A549 (cell line): ENCODE data around the gene EPHB6. TPM values are rescaled to one million over a fixed set of nuclear protein-coding genes. Genes with fewer than 3 reads are reported as not detected.

Experiments
- ATAC-seq, 2 experiments: fragments of 200-7000 bp in 1 of 2; fragments of >200 bp in 1 of 2; cut with Nextera tagmentation in 1 of 2; cut with Tn5 transposase in 1 of 2; 3 replicates each; pipeline versions ENCODE4 v1.8.0 to v1.9.1; 2018 to 2020; ENCODE audit warnings: mild to moderate bottlenecking in 1 of 2, moderate library complexity in 1 of 2
- CTCF ChIA-PET: fragments of 300-600 bp; sonication (Branson Sonifier 250); formaldehyde crosslinking; extraction: SDS; loops from one replicate; lab custom pipeline; 2021; ENCODE audit warnings: antibody characterized with exemption, inconsistent platforms; lab: Yijun Ruan, JAX
- POLR2A ChIA-PET: fragments of 350-600 bp; formaldehyde crosslinking; extraction: SDS; loops from one replicate; lab custom pipeline; 2021; ENCODE audit warnings: antibody characterized with exemption, inconsistent platforms; lab: Yijun Ruan, JAX
- DNase-seq, 2 experiments: peaks; one replicate each; pipeline versions ENCODE4 v3.0.0 to v3.0.0-alpha.2; 2011 to 2016; ENCODE audit warnings: low read depth in 1 of 2, low spot score in 1 of 2
- FAIRE-seq: peaks from 2 replicates; lab custom pipeline; 2011; peaks lifted over from hg19 to GRCh38; lab: Jason Lieb, UNC
- H3K27ac ChIP-seq, 2 experiments: fragments of >200 bp; sonication (Bioruptor Twin); formaldehyde crosslinking; 3 replicates each; pipeline ENCODE4 v1.5.1; 2016 to 2017
- H3K4me1 ChIP-seq: fragments of >200 bp; sonication (Bioruptor Twin); formaldehyde crosslinking; 3 replicates; pipeline ENCODE4 v1.6.1; 2016
- H3K4me2 ChIP-seq: fragments of >200 bp; sonication (Bioruptor Twin); formaldehyde crosslinking; 3 replicates; pipeline ENCODE4 v1.6.1; 2016
- H3K4me3 ChIP-seq: fragments of >200 bp; sonication (Bioruptor Twin); formaldehyde crosslinking; 3 replicates; pipeline ENCODE4 v1.5.1; 2016
- H3K9me3 ChIP-seq: fragments of >200 bp; sonication (Bioruptor Twin); formaldehyde crosslinking; 3 replicates; pipeline ENCODE4 v1.6.1; 2016
- CBX8 ChIP-seq: fragments of 200-600 bp; sonication (generic); IDR thresholded peaks from 2 replicates; pipeline ENCODE4 v1.6.1; 2016
- EP300 ChIP-seq, 2 experiments: fragments of >200 bp; sonication (Bioruptor Twin); formaldehyde crosslinking; IDR thresholded peaks; 2 replicates in 1 of 2; 3 replicates in 1 of 2; pipeline ENCODE4 v1.6.1; 2016 to 2017
- FOSL2 ChIP-seq, 2 experiments: fragments of 450-650 bp in 1 of 2; fragments of >200 bp in 1 of 2; sonication (Bioruptor Twin) in 1 of 2; formaldehyde crosslinking; IDR thresholded peaks; 2 replicates each; pipeline versions ENCODE4 v1.5.0 to v1.6.1; 2016 to 2020; ENCODE audit warnings: mild to moderate bottlenecking in 1 of 2, moderate library complexity in 1 of 2
- JUN ChIP-seq, 2 experiments: fragments of >200 bp; sonication (Bioruptor Twin); formaldehyde crosslinking; IDR thresholded peaks; 2 replicates in 1 of 2; 3 replicates in 1 of 2; pipeline ENCODE4 v1.6.1; 2016 to 2017
- MAFK ChIP-seq: fragments of 450-650 bp; IDR thresholded peaks from 2 replicates; pipeline ENCODE4 v1.6.1; 2014; ENCODE audit not compliant: partially characterized antibody
- NPAS2 ChIP-seq: fragments of 250-450 bp; sonication (Bioruptor Pico); IDR thresholded peaks from 2 replicates; pipeline ENCODE4 v1.8.0; 2022; ENCODE audit warnings: mild to moderate bottlenecking, moderate library complexity, borderline replicate concordance
- PHF8 ChIP-seq: fragments of 200-600 bp; sonication (generic); IDR thresholded peaks from 2 replicates; pipeline ENCODE4 v1.6.1; 2016; ENCODE audit warnings: low read depth, mild to moderate bottlenecking, antibody characterized with exemption, moderate library complexity, borderline replicate concordance
- POLR2AphosphoS2 ChIP-seq: conservative IDR thresholded peaks from 2 replicates; pipeline ENCODE4 v1.6.1; 2012; ENCODE audit warnings: low read length, improper control_type of control experiment, inconsistent platforms
- RAD21 ChIP-seq, 2 experiments: fragments of >200 bp in 1 of 2; sonication (Bioruptor Twin) in 1 of 2; formaldehyde crosslinking in 1 of 2; IDR thresholded peaks in 1 of 2; conservative IDR thresholded peaks in 1 of 2; 2 replicates in 1 of 2; 3 replicates in 1 of 2; pipeline ENCODE4 v1.6.1; 2012 to 2018; ENCODE audit warnings: inconsistent platforms in 1 of 2
- RARB ChIP-seq: fragments of 250-450 bp; sonication (Bioruptor Pico); IDR thresholded peaks from 2 replicates; pipeline ENCODE4 v1.8.0; 2021; ENCODE audit warnings: mild to moderate bottlenecking, moderate library complexity
- SMC3 ChIP-seq: fragments of >200 bp; sonication (Bioruptor Twin); formaldehyde crosslinking; IDR thresholded peaks from 3 replicates; pipeline ENCODE4 v1.6.1; 2018; ENCODE audit warnings: inconsistent platforms
- SREBF2 ChIP-seq: fragments of 450-650 bp; IDR thresholded peaks from 2 replicates; pipeline ENCODE4 v1.6.1; 2014; ENCODE audit warnings: mild to moderate bottlenecking, moderate library complexity
- TFCP2L1 ChIP-seq: fragments of 250-450 bp; sonication (Bioruptor Pico); IDR thresholded peaks from 2 replicates; pipeline ENCODE4 v1.5.0; 2021; ENCODE audit warnings: mild to moderate bottlenecking
- TP53 ChIP-seq: fragments of 250-450 bp; sonication (Bioruptor Pico); IDR thresholded peaks from 2 replicates; pipeline ENCODE4 v1.5.0; 2021; ENCODE audit warnings: mild to moderate bottlenecking, moderate library complexity
- WGBS: methylation state at CpG from one replicate; pipeline ENCODE4 v1.1.6; 2017; ENCODE audit errors: missing lambda C conversion rate; 5-methylcytosine and 5-hydroxymethylcytosine counted together
- polyA plus RNA-seq, 4 experiments: library from polyadenylated mRNA; depleted of rRNA in 3 of 4; stranded (reverse); fragments of >200 nt; fragmentation: RNase III in 1 of 4; extraction: RNeasy Plus Mini Kit Qiagen cat#74134 plus additional on column Dnase treatment in 1 of 4; gene quantifications; 2 replicates in 3 of 4; 3 replicates in 1 of 4; pipeline ENCODE4 v1.2.3, GENCODE V29; 2011 to 2017
- TF ChIP-seq, protein P1 (sequence below): IDR thresholded peaks from 2 replicates; pipeline ENCODE4 v1.6.1; 2012
- TF ChIP-seq, protein P2 (sequence below): fragments of >200 bp; sonication (Bioruptor Twin); formaldehyde crosslinking; IDR thresholded peaks from 3 replicates; pipeline ENCODE4 v1.5.1; 2016
- TF ChIP-seq, protein P3 (sequence below): IDR thresholded peaks from 2 replicates; pipeline ENCODE4 v1.6.1; 2012; ENCODE audit warnings: low read depth, borderline replicate concordance
- TF ChIP-seq, protein P4 (sequence below): fragments of >200 bp; sonication (Bioruptor Twin); formaldehyde crosslinking; IDR thresholded peaks from 2 replicates; pipeline ENCODE4 v1.6.1; 2016

The EPHB6 gene
- polyA plus RNA-seq, 2 of the 4 experiments (the other 2 are of a cell fraction), result 0.26 to 0.37 TPM

DNA sequence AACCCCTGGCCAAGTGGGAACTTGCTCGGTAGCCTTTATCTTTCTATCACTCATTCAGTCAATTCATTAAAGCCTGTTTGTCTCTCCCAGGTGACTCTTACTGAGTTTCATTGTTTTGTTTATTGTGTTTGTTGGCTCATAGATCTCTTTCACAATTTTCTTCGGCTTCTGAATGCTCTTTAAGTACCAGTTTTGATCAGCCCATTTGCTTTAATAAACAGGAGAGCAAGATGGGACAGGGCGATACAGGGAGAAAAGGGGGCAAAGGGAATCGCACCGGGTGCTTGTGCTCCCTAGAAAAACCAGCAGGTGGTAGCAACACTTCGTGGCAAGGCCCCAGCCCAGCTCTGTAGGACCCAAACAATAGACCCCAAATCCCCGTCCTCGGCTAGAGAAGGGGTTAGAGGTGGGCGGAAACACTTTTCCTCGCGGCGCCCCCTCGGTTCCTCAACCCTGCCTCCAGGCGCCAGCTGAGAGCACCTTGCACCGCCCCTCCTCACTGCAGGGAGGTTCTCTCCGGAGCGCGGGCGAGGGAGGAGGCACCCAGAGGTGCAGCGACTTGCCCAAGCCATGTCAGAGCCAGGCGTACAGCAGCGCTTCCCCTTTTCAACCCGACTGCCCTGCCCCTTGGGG lies 1.0 kb upstream of the EPHB6 start:
- FAIRE-seq (no peak), ATAC-seq (peak; percentile 89 to 92), DNase-seq (peak; percentile 63 to 79)
- H3K4me2 ChIP-seq, result peak overlapping the region; percentile 83
- TF ChIP-seq JUN (IDR thresholded peaks at IDR 0.05) (no peak), RARB (CRISPR knock-in tag) (no peak), PHF8 (no peak), MAFK (no peak), TFCP2L1 (CRISPR knock-in tag) (no peak), EP300 (IDR thresholded peaks at IDR 0.05) (no peak), SMC3 (peak; percentile 80), TP53 (CRISPR knock-in tag) (no peak), SREBF2 (no peak), RAD21 (conservative IDR thresholded peaks at IDR 0.05 in 1 of 2, IDR thresholded peaks at IDR 0.05 in 1 of 2) (peak; percentile 76 to 86), FOSL2 (IDR thresholded peaks at IDR 0.05) (no peak), FOSL2 (CRISPR knock-in tag; IDR thresholded peaks at IDR 0.05) (no peak), NPAS2 (CRISPR knock-in tag) (no peak)
- TF ChIP-seq, protein P1, sequence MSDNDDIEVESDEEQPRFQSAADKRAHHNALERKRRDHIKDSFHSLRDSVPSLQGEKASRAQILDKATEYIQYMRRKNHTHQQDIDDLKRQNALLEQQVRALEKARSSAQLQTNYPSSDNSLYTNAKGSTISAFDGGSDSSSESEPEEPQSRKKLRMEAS, result 0 out of 2 replicates have a peak, but pooled peaks have one; percentile 7
- TF ChIP-seq, protein P2, sequence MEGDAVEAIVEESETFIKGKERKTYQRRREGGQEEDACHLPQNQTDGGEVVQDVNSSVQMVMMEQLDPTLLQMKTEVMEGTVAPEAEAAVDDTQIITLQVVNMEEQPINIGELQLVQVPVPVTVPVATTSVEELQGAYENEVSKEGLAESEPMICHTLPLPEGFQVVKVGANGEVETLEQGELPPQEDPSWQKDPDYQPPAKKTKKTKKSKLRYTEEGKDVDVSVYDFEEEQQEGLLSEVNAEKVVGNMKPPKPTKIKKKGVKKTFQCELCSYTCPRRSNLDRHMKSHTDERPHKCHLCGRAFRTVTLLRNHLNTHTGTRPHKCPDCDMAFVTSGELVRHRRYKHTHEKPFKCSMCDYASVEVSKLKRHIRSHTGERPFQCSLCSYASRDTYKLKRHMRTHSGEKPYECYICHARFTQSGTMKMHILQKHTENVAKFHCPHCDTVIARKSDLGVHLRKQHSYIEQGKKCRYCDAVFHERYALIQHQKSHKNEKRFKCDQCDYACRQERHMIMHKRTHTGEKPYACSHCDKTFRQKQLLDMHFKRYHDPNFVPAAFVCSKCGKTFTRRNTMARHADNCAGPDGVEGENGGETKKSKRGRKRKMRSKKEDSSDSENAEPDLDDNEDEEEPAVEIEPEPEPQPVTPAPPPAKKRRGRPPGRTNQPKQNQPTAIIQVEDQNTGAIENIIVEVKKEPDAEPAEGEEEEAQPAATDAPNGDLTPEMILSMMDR, result peak; percentile 81
- TF ChIP-seq, protein P3, sequence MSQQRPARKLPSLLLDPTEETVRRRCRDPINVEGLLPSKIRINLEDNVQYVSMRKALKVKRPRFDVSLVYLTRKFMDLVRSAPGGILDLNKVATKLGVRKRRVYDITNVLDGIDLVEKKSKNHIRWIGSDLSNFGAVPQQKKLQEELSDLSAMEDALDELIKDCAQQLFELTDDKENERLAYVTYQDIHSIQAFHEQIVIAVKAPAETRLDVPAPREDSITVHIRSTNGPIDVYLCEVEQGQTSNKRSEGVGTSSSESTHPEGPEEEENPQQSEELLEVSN, result no peak
- TF ChIP-seq, protein P4, sequence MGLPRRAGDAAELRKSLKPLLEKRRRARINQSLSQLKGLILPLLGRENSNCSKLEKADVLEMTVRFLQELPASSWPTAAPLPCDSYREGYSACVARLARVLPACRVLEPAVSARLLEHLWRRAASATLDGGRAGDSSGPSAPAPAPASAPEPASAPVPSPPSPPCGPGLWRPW, result no peak
- ChIA-PET CTCF (interaction anchor here (0.6 to 3.2 kb wide), 16 partner anchors 11 to 1982 kb away, joined by 3 to 40 read pairs (median 4); no protein-coding TSS in a partner anchor), POLR2A (no interaction called here)
- peak overlapping the region; percentile 61 for H3K4me3 ChIP-seq
- H3K27ac ChIP-seq, result peak overlapping the region; percentile 58 to 84; a peak in 4 of 6 replicates
- no peaks in the 10 kb centered on the region for H3K9me3 ChIP-seq
- 2% methylated on average over 21 of the region's 23 CpGs for WGBS
- H3K4me1 ChIP-seq, result no peaks in the 10 kb centered on the region

DNA sequence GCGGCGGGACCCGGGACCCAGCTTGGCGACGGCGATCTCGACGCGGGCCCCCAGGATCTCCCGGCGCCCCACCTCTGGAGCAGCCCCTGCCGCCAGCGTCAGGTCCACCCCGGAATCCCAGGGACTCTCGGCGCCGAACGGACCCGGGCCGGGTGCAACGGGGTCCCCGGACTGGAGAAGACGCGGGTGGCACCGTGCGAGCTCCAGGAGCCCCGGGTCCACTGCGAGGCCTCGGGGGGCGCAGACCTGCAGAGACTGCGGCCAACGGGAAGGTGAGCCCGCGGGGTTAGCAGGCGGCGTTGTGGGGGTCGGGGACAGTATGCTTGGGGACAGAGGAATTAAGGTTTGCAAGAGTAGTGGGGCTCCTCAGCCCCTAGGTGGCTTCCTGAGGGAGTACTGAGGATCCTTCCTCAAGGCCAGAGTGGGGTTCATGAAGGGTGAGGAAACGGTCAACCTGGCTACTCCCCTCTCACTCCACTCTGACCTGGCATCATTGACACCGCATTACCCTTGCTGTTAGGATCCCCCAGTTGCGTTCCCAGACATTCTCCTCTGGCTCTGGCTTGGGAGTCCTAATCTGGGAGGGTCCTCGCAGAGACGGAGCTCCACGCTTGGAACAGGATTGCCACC lies 353 bp downstream of the EPHB6 start:
- Histone ChIP-seq H3K4me2 (peak overlapping the region; percentile 83), H3K4me1 (no peaks in the 10 kb centered on the region), H3K4me3 (peak overlapping the region; percentile 61), H3K9me3 (no peaks in the 10 kb centered on the region), H3K27ac (peak overlapping the region in 1 of 2 experiments; percentile 84; a peak in 4 of 6 replicates)
- ChIA-PET POLR2A (no interaction called here), CTCF (interaction anchor here (1.1 to 3.2 kb wide), 8 partner anchors 9 to 360 kb away, joined by 3 to 40 read pairs (median 12); no protein-coding TSS in a partner anchor)
- DNase-seq (no peak), ATAC-seq (peak; percentile 7; a peak in 4 of 6 replicates), FAIRE-seq (no peak)
- TF ChIP-seq POLR2AphosphoS2 (no peak), CBX8 (no peak)
- WGBS, result 22% methylated on average over 21 of the region's 43 CpGs
